ENCODE data around the gene DYNC1H1.

Gene DYNC1H1

GRCh38 chr14:101997429-101998336, 33.3 kb downstream of the DYNC1H1 start:
- DNase-seq (ENCODE audit: low spot score): no peak

GRCh38 chr14:102000902-102001301, 36.5 kb downstream of the DYNC1H1 start:
- no peak for DNase-seq (ENCODE audit: low spot score)

DNA sequence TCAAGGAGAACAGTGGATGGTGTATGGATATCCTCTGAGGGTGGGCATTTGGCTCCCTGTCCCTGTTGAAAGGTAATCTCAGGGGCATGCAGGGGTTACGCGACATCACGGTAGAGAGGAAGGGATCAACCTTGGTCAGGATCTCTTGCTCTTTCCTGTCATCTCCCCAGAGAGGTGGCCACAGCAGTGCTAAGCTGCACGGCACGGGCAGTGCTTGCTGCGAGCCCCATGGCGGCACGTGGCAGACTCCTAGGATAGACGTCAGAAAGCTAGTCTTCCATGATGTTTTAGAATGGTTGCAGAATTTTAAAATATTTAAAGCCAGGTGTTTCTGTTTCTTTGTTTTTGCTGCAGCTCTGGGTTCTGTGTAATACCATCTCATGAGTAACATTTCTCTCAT, 41.0 kb downstream of the DYNC1H1 start:
- DNase-seq (ENCODE audit: low spot score): no peak

- no peak for DNase-seq (ENCODE audit: low spot score)
These were observed 43.6 kb downstream of the DYNC1H1 start for GRCh38 chr14:102007916-102008418.

- no peak for DNase-seq (ENCODE audit: low spot score)
These were observed 44.5 kb downstream of the DYNC1H1 start for GRCh38 chr14:102008891-102009290.

DNA sequence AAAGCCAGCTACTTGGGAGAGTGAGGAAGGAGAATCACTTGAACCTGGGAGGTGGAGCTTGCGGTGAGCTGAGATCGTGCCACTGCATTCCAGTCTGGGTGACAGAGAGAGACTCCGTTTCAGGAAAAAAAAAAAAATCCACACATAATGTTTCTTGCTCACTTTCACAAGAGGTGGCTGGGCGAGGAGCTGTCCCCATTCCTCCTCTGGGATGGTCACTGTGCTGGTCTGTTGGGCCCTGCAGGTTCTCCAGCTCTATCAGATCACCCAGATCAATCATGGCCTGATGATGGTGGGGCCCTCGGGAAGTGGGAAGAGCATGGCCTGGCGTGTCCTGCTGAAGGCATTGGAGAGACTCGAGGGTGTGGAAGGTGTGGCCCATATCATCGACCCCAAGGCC, 47.3 kb downstream of the DYNC1H1 start:
- DNase-seq (ENCODE audit: low spot score): no peak

- no peak for DNase-seq (ENCODE audit: low spot score)
These were observed 48.0 kb downstream of the DYNC1H1 start for GRCh38 chr14:102012336-102012735.

DNA sequence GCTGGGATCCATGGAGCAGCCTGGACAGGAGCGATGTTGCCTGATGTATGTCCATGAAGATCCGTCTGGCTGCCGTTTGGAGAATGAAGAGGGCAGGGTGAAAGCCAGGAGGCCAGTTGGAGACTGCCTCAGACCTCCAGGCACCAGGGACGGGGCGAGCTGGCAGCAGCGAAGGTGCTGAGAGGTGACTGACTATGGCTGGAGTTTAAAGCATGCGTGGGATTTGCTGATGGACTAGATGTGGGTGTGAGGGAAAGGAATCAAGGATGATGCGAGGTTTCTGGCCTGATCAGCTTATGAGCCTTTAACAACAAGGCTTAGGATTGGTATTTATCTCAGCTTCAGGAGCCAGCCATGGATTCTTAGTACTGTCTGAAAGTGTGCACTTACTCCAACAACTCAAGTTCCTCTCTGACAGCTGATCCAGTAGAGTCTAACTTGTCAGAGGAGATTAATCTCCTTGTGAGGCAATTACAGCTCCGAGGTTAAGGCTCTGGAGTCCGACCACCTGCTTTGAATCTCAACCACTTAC, 49.4 kb downstream of the DYNC1H1 start:
- no peak for DNase-seq (ENCODE audit: low spot score)

DNA sequence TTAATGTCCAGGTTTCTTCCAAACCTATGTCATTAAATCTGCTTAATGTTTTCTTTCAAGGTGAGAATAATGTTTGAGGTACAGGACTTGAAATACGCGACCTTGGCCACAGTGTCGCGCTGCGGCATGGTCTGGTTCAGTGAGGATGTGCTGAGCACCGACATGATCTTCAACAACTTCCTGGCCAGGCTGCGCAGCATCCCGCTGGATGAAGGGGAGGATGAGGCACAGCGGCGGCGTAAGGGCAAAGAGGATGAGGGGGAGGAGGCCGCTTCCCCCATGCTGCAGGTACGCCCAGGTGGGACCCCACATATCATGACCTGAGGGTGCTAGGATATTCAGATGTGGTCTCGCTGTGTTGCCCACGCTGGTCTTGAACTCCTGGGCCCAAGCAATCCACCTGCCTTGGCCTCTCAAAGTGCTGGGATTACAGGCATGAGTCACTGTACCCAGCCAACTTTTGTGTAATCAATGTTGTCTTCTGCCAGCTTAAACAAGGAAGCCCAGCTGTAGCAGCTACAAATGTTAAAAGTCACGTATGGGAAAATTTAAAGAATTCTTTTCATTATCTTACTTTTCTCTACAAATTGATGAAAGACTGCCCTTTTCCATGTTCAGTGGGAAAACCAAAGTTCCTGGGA, 50.8 kb downstream of the DYNC1H1 start:
- no peak for DNase-seq (ENCODE audit: low spot score)

DNA sequence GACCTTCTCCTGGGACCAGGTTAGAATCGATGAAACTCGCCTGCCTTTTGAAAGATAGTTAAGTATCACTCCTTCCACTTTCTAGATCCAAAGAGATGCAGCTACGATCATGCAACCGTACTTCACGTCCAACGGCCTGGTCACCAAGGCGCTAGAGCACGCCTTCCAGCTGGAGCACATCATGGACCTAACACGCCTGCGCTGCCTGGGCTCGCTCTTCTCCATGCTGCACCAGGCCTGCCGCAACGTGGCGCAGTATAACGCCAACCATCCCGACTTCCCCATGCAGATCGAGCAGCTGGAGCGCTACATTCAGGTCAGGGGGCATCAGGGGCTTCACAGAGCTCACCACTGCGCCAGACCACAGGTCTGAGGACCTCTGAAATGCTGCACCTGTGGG, 51.4 kb downstream of the DYNC1H1 start:
- no peak for DNase-seq (ENCODE audit: low spot score)

DNA sequence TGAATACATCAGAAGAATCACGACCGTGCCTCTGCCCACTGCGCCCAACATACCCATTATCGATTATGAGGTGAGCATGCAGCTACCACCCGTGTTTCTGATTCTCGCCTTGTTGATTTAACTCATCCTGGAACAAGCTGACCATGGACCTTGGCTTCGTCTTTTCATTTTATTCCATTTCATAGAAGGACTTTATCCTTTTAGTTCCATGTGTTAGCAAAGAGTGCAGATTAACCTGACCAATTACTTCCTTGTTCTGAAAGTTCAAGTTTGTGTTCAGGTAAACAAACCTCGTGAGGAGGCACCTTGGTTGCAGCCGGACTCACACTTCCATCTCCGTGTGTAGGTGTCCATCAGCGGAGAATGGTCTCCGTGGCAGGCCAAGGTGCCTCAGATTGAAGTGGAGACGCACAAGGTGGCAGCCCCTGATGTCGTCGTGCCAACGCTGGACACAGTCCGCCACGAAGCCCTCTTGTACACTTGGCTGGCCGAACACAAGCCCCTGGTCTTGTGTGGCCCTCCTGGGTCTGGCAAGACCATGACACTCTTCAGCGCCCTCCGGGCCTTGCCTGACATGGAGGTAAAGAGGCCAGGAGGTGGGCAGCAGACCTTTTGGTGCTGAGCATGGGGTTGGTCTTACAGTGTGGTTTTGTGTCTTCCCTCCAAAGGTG, 52.2 kb downstream of the DYNC1H1 start:
- DNase-seq (ENCODE audit: low spot score): no peak

GRCh38 chr14:102018251-102018650, 53.9 kb downstream of the DYNC1H1 start:
- no peak for DNase-seq (ENCODE audit: low spot score)

GRCh38 chr14:102019006-102019540, 54.7 kb downstream of the DYNC1H1 start:
- no peak for DNase-seq (ENCODE audit: low spot score)

DNA sequence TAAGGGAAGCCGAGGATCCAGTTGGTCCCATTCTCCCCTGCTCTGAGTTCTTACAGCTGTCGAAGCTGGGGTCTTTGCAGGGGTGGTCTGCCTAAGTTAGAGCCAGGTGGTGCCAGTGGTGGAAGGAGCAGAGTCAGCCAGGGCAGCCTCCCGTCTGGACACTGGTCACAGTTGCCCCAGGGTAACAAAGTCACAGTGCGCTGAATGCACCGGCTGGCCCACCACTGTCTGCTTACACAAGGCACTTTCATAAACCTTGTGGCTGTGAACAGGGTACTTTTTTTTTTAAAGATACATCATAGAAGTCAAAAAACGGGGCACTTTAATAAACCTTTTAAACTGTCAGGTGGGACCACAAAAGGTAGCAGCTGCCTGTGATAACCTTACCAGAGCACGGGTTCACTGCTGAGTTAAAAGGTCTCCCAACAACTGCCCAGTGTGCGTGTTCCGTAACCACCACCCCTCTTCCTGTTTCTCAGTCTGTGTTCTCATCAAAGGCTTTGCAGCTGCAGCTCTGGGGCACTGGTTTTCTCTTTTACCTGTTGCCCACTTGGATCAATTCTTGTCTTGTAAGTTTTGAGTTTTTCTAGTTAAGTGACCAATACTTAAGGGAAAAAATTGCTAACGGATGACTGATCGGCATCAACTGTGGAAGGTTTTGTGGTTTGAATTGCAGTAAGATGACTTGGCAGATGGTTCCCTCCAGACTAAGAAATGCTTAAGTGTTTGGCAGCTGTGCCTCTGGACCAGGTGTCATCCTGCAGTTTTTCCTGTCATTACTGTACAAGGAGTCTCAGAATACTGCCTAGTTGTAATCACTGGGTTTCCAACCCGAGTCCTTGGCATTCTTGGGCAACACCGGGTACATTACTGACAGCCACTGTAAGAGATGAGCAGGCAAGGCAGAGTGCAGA, 55.9 kb downstream of the DYNC1H1 start:
- DNase-seq (ENCODE audit: low spot score): no peak

DNA sequence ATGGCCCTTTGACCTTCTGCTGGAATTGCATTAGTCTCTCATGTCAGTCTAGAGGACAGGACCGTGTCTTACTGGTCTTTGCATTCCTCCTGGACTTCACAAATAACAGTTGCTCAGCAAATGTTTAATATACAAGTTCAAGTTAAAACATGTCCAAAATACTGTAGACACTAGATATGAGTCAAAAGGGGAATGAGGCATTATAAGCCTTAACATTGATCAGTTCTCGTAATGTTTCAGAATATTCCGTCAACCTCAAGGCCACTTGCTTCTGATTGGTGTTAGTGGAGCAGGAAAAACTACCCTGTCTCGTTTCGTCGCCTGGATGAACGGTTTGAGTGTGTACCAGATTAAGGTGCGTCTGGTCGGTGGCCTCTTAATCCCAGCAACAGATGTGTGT, 62.6 kb downstream of the DYNC1H1 start:
- DNase-seq (ENCODE audit: low spot score): no peak

DNA sequence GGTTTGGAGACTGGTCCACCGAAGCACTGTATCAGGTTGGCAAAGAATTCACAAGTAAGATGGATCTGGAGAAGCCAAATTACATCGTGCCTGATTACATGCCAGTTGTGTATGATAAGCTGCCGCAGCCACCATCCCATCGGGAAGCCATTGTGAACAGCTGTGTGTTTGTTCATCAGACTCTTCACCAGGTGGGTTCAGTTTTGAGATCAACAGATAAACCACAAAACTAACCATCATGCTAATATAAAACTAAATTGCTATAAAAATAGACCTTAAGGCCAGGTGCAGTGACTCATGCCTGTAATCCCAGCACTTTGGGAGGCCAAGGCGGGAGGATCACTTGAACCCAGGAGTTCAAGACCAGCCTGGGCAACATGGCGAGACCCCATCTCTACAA, 63.6 kb downstream of the DYNC1H1 start:
- no peak for DNase-seq (ENCODE audit: low spot score)

DNA sequence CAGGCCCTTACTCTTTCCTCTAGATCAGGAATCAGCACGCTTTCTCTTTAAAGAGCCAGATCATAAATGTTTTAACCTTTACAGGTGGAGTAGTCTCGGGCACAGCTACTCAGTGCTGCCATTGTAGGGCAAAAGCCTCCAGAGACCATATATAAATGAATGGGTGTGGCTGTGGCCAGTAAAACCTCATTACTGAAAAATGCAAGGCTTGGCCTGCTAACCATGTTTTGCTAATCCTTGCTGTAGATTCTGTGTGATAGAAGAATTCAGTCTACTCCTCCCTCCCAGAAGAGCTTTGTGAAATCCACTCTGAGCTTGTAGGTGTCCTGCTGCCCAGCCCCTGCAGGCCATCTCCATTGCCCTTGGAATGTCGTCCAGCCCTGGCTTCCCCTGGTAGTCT, 64.4 kb downstream of the DYNC1H1 start:
- DNase-seq (ENCODE audit: low spot score): no peak

GRCh38 chr14:102029956-102030355, 65.6 kb downstream of the DYNC1H1 start:
- no peak for DNase-seq (ENCODE audit: low spot score)

DNA sequence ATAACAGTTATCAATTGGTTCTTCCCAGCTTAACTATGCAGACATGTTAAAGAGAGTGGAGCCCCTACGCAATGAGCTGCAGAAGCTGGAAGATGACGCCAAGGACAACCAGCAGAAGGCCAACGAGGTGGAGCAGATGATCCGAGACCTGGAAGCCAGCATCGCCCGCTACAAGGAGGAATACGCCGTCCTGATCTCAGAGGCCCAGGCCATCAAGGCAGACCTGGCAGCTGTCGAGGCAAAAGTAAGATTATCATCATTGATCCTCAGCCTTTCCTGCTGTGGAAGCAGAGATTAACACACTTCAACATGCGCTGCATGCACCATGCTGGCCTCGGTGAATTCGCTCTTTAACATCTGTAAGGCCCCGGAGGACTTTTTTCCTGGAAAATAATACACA, 68.9 kb downstream of the DYNC1H1 start:
- DNase-seq (ENCODE audit: low spot score): no peak

DNA sequence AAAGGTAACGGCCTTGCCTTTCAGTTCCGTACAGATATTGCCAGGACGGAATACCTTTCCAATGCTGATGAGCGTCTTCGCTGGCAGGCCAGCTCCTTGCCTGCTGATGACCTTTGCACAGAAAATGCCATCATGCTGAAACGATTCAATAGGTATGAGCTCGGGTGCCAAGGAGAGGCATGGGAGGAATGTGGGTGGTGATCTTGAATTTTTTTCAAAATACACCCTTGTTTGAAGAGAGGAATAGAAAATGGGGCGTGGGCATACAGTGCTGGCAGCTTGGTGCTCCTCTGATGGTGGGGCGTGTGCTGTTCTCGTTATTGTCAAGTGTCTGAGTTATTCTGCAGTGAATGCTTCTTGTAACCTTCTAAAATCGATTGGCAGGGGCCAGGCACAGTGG, 69.9 kb downstream of the DYNC1H1 start:
- no peak for DNase-seq (ENCODE audit: low spot score)

- no peak for DNase-seq (ENCODE audit: low spot score)
These were observed 71.5 kb downstream of the DYNC1H1 start for GRCh38 chr14:102035914-102036313.
